ENCODE data around the gene HECW1. TPM values are rescaled to one million over a fixed set of nuclear protein-coding genes. Genes with fewer than 3 reads are reported as not detected.

The HECW1 gene
- total RNA-seq, 2 experiments from 2014 or later, result not detected

DNA sequence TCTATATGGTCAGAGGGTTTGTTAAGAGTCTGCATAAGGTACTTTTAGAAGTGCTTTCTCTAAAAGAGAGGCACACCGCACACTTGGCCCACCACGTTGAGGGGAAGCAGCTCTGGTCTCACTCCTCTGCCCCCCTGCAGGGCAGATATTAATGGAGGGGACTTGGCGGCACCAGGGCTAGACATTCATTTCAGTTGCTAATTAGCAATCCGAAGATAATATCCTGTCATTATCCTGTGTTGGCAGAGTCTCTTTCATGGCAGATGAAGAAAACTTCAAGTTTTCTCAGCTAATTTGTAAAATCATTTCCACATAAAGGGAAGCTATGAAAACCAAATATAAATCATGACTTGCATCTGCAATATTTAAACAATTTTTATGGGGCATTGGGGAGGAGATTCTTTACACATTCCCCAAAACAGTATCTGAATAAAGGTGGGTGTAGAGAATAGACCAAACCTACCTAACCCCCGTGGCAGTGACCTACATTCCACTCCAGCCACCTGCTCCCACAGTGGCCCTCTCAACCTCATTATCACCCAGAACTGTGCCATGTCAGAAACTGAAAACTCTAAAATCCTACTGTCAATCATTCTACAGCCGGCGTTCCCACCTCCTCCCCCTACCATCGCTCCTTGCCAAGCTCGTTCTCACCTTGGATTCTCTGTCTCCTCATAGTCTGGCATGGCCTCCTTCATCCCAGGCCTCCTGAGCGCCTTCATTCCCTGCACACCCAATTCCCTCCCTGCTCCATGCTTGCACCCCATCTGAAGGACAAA lies 416.3 kb downstream of the HECW1 start:
- Mint-ChIP-seq H3K4me1 (ENCODE audit: low read depth) (no peaks in the 10 kb centered on the region), H3K27me3 (ENCODE audit: low read depth) (no peaks in the 10 kb centered on the region), H3K9me3 (no peaks in the 10 kb centered on the region), H3K27ac (no peak overlapping the region), H3K4me3 (no peak overlapping the region), H3K36me3 (ENCODE audit: low read depth) (no peaks in the 10 kb centered on the region)
- no peak for DNase-seq
- CTCF ChIA-PET, result interaction anchor here (1.2 kb wide), 1 partner anchor 193 kb away, joined by 3 read pairs; no protein-coding TSS in a partner anchor
- intact Hi-C loops (cut with micrococcal nuclease), result no loop called here

DNA sequence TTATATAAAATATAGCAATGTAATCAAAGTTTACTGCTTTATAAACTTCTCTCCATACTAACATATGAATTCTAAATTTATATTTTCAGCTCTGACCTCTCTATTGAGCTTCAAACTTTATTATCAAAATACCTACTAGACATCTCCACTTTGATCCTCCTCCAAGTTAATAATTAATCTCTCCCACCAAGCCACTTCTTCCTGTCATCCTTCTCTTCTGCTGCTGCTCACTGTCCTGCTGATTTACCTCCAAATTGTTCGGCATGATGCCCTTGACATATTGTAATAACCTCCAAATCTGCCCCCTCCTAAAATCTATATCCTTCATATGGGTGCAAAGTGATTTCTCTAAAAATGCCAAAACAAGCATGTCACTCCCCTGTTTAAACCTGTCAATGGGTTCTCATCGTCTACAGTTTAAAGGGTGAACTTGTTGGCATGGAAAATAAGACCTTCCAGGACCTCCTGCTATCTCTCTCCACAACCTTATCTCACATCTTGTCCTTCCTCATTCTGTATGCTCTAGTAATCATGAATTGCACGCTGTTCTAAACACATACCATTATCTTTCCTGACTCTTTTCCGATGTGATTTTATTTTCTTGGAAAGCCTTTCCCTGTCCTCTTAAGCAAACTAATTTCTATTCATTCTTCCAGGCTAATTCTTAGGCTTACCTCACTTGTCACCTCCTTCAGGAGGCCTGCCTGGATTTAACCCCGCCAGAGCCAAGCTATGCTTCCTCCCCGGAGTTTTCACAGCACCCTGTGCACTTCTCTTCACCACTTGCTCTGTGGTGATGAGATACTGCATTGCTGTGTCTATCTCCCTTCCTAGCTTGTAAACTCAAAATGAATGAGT lies 418.3 kb downstream of the HECW1 start:
- CTCF ChIA-PET, result no interaction called here
- Mint-ChIP-seq H3K4me1 (ENCODE audit: low read depth) (no peaks in the 10 kb centered on the region), H3K27ac (no peak overlapping the region), H3K36me3 (ENCODE audit: low read depth) (no peaks in the 10 kb centered on the region), H3K9me3 (no peaks in the 10 kb centered on the region), H3K4me3 (no peak overlapping the region), H3K27me3 (ENCODE audit: low read depth) (no peaks in the 10 kb centered on the region)
- intact Hi-C loops (cut with micrococcal nuclease), result no loop called here
- DNase-seq, result no peak

DNA sequence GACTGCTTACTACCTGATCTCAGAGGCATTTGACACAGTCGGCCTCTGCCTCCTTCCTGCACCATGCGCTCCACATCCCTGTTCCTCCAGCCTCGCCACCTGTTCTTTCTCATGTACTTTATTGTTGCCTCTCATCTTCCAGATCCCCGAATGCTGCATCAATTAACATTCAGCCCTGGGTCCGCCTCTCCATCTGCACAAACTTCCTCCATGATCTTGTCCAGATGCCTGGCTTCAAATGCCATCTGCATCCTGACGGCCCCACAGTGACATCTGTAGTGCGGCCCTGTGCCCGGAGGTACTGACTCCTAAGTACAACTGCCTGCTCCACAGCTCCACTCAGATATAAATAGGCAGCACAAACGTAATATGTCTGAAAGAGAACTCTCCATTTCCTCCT lies 419.3 kb downstream of the HECW1 start:
- Mint-ChIP-seq H3K27ac (no peak overlapping the region), H3K9me3 (no peaks in the 10 kb centered on the region), H3K27me3 (ENCODE audit: low read depth) (no peaks in the 10 kb centered on the region), H3K4me3 (no peak overlapping the region), H3K4me1 (ENCODE audit: low read depth) (no peaks in the 10 kb centered on the region), H3K36me3 (ENCODE audit: low read depth) (no peaks in the 10 kb centered on the region)
- intact Hi-C loops (cut with micrococcal nuclease), result no loop called here
- no peak for DNase-seq
- CTCF ChIA-PET, result no interaction called here

DNA sequence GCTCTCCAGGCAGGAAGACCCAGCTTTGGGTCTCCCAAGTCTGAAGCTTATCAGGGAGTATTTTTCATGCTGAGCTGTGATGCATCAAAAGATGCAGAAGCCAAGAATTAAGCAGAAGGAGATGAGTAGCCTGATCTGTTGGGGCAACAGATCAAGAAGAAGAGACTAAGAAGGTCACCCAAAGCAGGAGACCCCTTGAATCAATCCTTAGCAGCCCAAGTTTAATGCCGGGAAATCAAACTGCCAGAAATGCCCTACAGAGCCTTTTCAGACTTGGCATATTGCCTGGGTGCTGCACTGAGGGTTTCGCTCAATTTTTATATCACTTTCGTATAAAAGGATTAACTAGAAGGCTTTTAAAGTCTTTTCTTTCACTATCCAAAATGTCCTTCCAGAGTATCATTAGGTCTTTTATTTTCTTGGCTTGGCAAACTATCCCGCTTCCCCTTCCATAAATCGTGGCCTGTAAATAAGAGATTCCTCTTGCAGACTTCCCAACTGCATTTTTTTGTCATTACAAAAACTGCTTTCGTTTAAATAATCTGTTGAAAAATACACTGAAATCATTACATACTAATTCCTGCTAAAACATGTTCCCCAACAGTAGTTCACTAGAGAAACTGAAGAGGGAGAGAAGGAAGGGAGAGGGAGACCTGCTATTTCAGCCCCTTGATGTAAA lies 421.5 kb downstream of the HECW1 start:
- CTCF ChIA-PET, result no interaction called here
- Mint-ChIP-seq H3K27me3 (ENCODE audit: low read depth) (no peaks in the 10 kb centered on the region), H3K4me1 (ENCODE audit: low read depth) (no peaks in the 10 kb centered on the region), H3K27ac (no peak overlapping the region), H3K9me3 (no peaks in the 10 kb centered on the region), H3K4me3 (no peak overlapping the region), H3K36me3 (ENCODE audit: low read depth) (no peaks in the 10 kb centered on the region)
- no peak for DNase-seq
- intact Hi-C loops (cut with micrococcal nuclease), result no loop called here

DNA sequence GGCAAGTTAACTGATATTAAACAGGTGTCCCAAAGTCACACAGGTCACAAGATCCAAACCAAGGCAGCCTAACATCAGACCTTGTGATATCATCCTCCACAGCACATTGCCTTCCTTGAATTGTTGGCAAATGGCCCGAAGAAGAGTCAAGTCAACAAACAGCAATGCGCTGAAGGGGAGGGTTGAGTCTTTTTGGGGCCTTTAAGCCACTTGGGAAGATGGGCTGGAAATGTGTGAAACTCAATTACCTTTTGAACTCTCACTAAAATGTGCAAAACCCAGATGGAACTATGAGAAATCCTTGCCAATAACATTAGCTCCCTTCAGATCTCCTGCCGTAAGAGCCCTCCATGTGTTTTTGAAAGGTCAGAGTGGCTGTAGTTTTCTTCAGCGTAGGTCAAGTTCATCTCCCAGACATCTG lies 422.6 kb downstream of the HECW1 start:
- H3K4me1 Mint-ChIP-seq (ENCODE audit: low read depth), result no peaks in the 10 kb centered on the region
- H3K4me3 Mint-ChIP-seq, result no peak overlapping the region
- DNase-seq, result no peak
- intact Hi-C loops (cut with micrococcal nuclease), result no loop called here
- CTCF ChIA-PET, result no interaction called here
- no peaks in the 10 kb centered on the region for H3K36me3 Mint-ChIP-seq (ENCODE audit: low read depth)
- no peaks in the 10 kb centered on the region for H3K27me3 Mint-ChIP-seq (ENCODE audit: low read depth)
- no peak overlapping the region for H3K27ac Mint-ChIP-seq
- no peaks in the 10 kb centered on the region for H3K9me3 Mint-ChIP-seq

DNA sequence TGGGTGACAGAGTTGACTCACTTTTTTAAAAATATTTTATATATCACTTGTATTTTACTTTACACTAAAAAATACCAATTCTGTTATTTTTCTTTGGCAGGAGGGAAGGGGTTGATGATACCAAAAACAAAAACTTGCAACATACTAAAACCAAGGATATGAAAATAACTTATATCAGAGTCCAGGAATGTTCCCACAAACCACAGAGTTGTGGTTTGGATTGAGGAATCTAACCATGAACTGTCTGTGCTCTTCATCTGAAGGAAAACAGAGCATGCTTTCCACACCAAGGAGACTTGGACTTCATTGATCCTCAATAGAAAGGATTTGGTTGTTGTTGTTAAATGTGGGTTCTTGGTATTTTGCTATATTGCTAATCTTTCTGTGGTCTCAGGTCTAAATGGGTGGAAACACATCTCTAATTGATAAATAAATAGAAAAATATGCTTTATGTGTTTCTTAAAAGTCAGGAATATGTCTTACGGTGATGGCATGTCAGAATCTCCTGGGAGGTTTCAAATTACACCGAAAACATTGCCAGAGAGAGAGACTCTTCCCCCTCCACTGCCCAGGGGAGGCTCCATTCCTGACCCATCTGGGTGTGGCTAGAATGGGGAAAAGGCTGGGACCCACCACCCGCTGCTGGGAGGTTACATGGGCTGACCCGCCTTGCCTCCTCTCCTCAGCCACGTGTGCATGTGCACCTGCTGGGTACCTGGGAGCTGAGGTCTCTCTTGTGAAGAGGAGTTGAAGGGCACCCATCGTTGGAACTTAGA lies 423.6 kb downstream of the HECW1 start:
- CTCF ChIA-PET, result no interaction called here
- Mint-ChIP-seq H3K27ac (no peak overlapping the region), H3K9me3 (no peaks in the 10 kb centered on the region), H3K27me3 (ENCODE audit: low read depth) (no peaks in the 10 kb centered on the region), H3K36me3 (ENCODE audit: low read depth) (no peaks in the 10 kb centered on the region), H3K4me3 (no peak overlapping the region), H3K4me1 (ENCODE audit: low read depth) (no peaks in the 10 kb centered on the region)
- DNase-seq, result no peak
- intact Hi-C loops (cut with micrococcal nuclease), result no loop called here

DNA sequence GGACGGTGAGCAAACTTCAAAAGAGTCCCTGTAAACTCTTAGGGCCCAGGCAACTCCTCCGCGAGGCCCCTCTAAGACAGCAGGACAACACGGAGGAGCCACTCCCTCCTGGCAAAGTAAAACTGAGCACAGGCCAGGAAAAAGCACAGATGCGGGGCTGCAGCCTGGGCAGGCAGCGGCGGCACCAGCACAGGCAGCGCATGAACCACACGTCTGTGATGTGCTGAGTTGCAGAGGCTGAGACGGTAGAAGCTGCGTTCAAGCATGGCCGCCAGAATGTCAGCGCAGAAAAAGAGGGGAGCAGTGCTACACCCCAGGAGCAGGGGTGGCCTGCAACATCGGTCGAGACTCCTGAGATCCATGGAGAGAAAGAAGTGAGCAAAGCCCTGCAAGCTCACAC lies 424.3 kb downstream of the HECW1 start:
- intact Hi-C loops (cut with micrococcal nuclease), result no loop called here
- CTCF ChIA-PET, result interaction anchor here (1.0 kb wide), 1 partner anchor 1596 kb away, joined by 3 read pairs; no protein-coding TSS in a partner anchor
- no peak overlapping the region for H3K4me3 Mint-ChIP-seq
- no peak for DNase-seq
- no peaks in the 10 kb centered on the region for H3K27me3 Mint-ChIP-seq (ENCODE audit: low read depth)
- no peak overlapping the region for H3K27ac Mint-ChIP-seq
- no peaks in the 10 kb centered on the region for H3K4me1 Mint-ChIP-seq (ENCODE audit: low read depth)
- H3K36me3 Mint-ChIP-seq (ENCODE audit: low read depth), result no peaks in the 10 kb centered on the region
- no peaks in the 10 kb centered on the region for H3K9me3 Mint-ChIP-seq

DNA sequence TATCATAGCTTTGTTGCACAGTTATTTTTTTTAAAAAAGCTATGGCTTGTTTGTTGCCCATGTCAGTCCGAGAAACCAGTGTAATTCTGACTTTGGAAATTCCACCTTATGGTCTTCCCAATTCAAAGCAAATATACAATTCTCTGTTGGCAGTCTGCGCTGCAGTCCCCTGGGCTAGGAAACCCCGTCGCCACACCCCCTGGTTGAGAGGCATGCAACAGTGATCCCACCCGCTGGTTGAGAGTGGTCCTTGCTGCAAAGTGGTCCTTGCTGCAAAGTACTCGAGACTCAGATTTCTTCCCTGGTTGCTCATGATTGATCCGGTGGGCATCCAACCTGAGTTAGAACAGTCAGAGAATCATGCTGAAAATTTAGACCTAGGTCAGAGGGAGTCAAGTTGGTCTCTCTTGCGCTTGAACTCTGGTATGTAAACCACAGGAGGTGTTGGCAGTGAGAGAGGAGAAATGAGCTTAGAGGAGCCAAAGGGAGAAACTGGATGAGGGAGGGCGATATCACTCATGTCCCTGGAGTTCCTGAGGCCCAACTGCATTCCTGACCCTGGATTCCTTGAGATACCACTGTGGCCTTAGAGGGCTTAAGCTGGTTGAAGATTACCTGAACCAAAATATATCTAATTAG lies 425.4 kb downstream of the HECW1 start:
- CTCF ChIA-PET, result interaction anchor here (1.0 kb wide), 1 partner anchor 1597 kb away, joined by 3 read pairs; no protein-coding TSS in a partner anchor
- no peaks in the 10 kb centered on the region for H3K36me3 Mint-ChIP-seq (ENCODE audit: low read depth)
- no peaks in the 10 kb centered on the region for H3K27me3 Mint-ChIP-seq (ENCODE audit: low read depth)
- H3K9me3 Mint-ChIP-seq, result no peaks in the 10 kb centered on the region
- no peak overlapping the region for H3K27ac Mint-ChIP-seq
- DNase-seq, result no peak
- no peaks in the 10 kb centered on the region for H3K4me1 Mint-ChIP-seq (ENCODE audit: low read depth)
- intact Hi-C loops (cut with micrococcal nuclease), result no loop called here
- no peak overlapping the region for H3K4me3 Mint-ChIP-seq

DNA sequence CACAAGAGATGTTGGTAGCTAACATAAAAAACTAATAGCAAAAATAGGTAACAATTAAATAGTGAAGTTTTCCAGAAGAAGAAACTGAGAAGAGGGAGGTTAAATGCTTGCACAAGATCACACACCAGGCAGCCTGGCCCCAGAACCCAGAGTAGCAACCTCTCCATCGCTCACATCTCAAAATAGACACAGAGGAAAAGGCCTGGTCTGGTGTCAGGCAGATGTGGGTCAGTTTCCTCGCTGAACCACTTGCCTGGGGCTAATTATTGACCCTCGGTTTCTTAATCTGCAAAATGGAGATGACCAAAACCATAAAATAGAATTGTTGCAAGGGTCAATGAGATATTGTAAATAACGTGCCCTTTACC lies 425.9 kb downstream of the HECW1 start:
- no peak overlapping the region for H3K27ac Mint-ChIP-seq
- H3K27me3 Mint-ChIP-seq (ENCODE audit: low read depth), result no peaks in the 10 kb centered on the region
- H3K4me1 Mint-ChIP-seq (ENCODE audit: low read depth), result no peaks in the 10 kb centered on the region
- no peak overlapping the region for H3K4me3 Mint-ChIP-seq
- no peaks in the 10 kb centered on the region for H3K9me3 Mint-ChIP-seq
- intact Hi-C loops (cut with micrococcal nuclease), result no loop called here
- no peaks in the 10 kb centered on the region for H3K36me3 Mint-ChIP-seq (ENCODE audit: low read depth)
- CTCF ChIA-PET, result no interaction called here
- DNase-seq, result no peak

DNA sequence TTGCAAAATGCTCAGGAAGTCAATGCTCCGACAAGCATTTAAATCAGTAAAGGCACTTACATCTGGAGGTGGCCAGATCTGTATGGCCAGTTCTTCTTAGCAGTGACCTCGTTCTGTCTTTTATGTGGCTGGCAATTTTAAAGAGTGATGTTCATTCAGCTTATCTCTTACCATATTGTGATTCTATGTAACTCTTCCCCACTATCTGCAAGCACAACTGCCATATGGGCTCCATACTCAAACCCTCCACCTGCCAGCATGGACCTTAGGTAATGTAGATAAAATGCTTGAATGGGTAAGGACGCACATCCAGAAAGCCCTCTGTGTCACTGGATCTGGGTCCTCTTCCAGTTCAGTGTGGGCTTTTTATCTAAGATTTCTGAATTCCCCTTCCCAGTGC lies 428.0 kb downstream of the HECW1 start:
- no peaks in the 10 kb centered on the region for H3K4me1 Mint-ChIP-seq (ENCODE audit: low read depth)
- no peak for DNase-seq
- H3K27ac Mint-ChIP-seq, result no peak overlapping the region
- H3K9me3 Mint-ChIP-seq, result no peaks in the 10 kb centered on the region
- H3K27me3 Mint-ChIP-seq (ENCODE audit: low read depth), result no peaks in the 10 kb centered on the region
- no peak overlapping the region for H3K4me3 Mint-ChIP-seq
- H3K36me3 Mint-ChIP-seq (ENCODE audit: low read depth), result no peaks in the 10 kb centered on the region
- CTCF ChIA-PET, result no interaction called here
- intact Hi-C loops (cut with micrococcal nuclease), result no loop called here

DNA sequence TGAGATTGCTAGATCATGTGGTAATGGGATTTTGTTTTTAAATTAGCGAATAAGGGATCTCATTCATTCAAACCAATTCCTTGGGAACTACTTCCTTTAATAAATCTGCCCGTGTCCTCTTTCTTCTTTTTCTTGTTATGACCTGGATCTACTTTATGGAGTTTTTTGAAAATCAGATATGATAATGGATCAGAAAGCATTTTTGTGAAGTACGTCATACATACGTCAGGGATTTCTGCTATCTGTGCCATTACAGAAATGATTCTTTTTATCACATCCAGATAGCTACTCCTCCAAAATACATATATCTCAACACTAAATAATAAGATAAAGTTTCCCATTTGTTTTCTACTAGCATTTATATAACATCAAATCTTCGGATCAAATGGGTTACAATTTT lies 430.3 kb downstream of the HECW1 start:
- H3K4me3 Mint-ChIP-seq, result no peak overlapping the region
- no peaks in the 10 kb centered on the region for H3K36me3 Mint-ChIP-seq (ENCODE audit: low read depth)
- no peaks in the 10 kb centered on the region for H3K4me1 Mint-ChIP-seq (ENCODE audit: low read depth)
- H3K27me3 Mint-ChIP-seq (ENCODE audit: low read depth), result no peaks in the 10 kb centered on the region
- CTCF ChIA-PET, result no interaction called here
- intact Hi-C loops (cut with micrococcal nuclease), result no loop called here
- no peak overlapping the region for H3K27ac Mint-ChIP-seq
- peaks cover 4% of the 10 kb centered on the region for H3K9me3 Mint-ChIP-seq
- DNase-seq, result no peak

DNA sequence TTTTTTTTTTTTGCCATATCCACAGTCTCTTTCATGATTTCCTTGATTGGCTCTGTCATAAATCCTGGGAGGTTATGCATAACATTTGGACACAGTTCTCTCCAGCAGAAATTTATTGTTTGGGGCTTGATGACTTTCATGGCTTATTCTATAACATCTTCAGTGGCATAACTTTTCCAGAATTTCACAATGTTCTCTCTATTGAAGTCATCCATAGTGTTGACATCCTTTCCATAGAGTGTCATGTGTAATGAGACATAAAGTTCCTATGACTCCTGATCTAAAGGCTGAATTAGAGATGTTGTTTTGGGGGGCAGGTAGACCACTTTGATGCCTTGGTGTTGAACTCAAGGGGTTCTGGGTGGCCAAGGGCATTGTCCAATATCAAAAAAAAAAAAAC lies 433.8 kb downstream of the HECW1 start:
- H3K36me3 Mint-ChIP-seq (ENCODE audit: low read depth), result no peaks in the 10 kb centered on the region
- no peaks in the 10 kb centered on the region for H3K4me1 Mint-ChIP-seq (ENCODE audit: low read depth)
- H3K27ac Mint-ChIP-seq, result no peak overlapping the region
- no peaks in the 10 kb centered on the region for H3K27me3 Mint-ChIP-seq (ENCODE audit: low read depth)
- no peak for DNase-seq
- CTCF ChIA-PET, result interaction anchor here (0.7 kb wide), 1 partner anchor 37 kb away, joined by 3 read pairs; the partner anchor contains the start of gene STK17A
- no peak overlapping the region for H3K4me3 Mint-ChIP-seq
- peaks cover 4% of the 10 kb centered on the region for H3K9me3 Mint-ChIP-seq
- intact Hi-C loops (cut with micrococcal nuclease), result no loop called here

Measured in activated naive CD4-positive, alpha-beta T cell treated with anti-CD3 and anti-CD28 coated beads for 36 hours (primary cell).